ENCODE measurements around the gene JPT1.
"Not testable (repeated sequence)": the region's sequence is repeated elsewhere in the genome, so short reads cannot be mapped to it uniquely, and the experiment has no call there.

JPT1 gene

GRCh38 chr17:75130632-75131277, 23.6 kb downstream of the JPT1 start:
- peak in 30 of 56 donors; percentile 14 to 62 (median 45) for DNase-seq

- no peak for DNase-seq
Measured at GRCh38 chr17:75130059-75130631, 24.2 kb downstream of the JPT1 start.

- no peak for DNase-seq
Measured at GRCh38 chr17:75129576-75129975, 24.7 kb downstream of the JPT1 start.

- no peak for DNase-seq
Measured at GRCh38 chr17:75128694-75129505, 25.4 kb downstream of the JPT1 start.

- DNase-seq = not testable (repeated sequence)
Measured at GRCh38 chr17:75127936-75128335, 26.4 kb downstream of the JPT1 start.

- no peak for DNase-seq
Measured at GRCh38 chr17:75126954-75127353, 27.4 kb downstream of the JPT1 start.

- no peak for DNase-seq
Measured at GRCh38 chr17:75125984-75126383, 28.3 kb downstream of the JPT1 start.

GRCh38 chr17:75124819-75125162, 29.5 kb downstream of the JPT1 start:
- no peak for DNase-seq

- DNase-seq = peak in 3 of 56 donors; percentile 2 to 30 (median 14)
Measured at GRCh38 chr17:75124041-75124818, 30.1 kb downstream of the JPT1 start.

- DNase-seq = no peak
Measured at GRCh38 chr17:75118307-75118706, 36.0 kb downstream of the JPT1 start.

- no peak for DNase-seq
Measured at GRCh38 chr17:75116737-75117136, 37.6 kb downstream of the JPT1 start.

- DNase-seq = no peak
Measured at GRCh38 chr17:75115555-75115954, 38.8 kb downstream of the JPT1 start.

- no peak for DNase-seq
Measured at GRCh38 chr17:75114552-75115314, 39.6 kb downstream of the JPT1 start.

GRCh38 chr17:75113798-75114551, 40.3 kb downstream of the JPT1 start:
- peak; percentile 31 to 94 (median 74) for DNase-seq

GRCh38 chr17:75111777-75112335, 42.5 kb downstream of the JPT1 start:
- no peak for DNase-seq

GRCh38 chr17:75110234-75110937, 43.9 kb downstream of the JPT1 start:
- DNase-seq = peak in 1 of 56 donors; percentile 8

- peak in 55 of 56 donors; percentile 18 to 89 (median 74) for DNase-seq
Measured at GRCh38 chr17:75109407-75110233, 44.7 kb downstream of the JPT1 start, which contains the start of gene ARMC7. ARMC7 (plus strand) TSS chr17:75109969; CDS start chr17:75110289, 320 bp downstream.

GRCh38 chr17:75109046-75109406, 45.3 kb downstream of the JPT1 start:
- no peak for DNase-seq

Data from amygdala (tissue), 56 donors.